LNCAP (cell line): ENCODE data around the gene TDRD1.

Experiments used
- TF ChIP-seq, protein P1 (sequence below): fragments of 450-650 bp; IDR thresholded peaks from 2 replicates; pipeline ENCODE4 v1.5.1; 2017; ENCODE audit warnings: mild to moderate bottlenecking

Gene TDRD1

DNA sequence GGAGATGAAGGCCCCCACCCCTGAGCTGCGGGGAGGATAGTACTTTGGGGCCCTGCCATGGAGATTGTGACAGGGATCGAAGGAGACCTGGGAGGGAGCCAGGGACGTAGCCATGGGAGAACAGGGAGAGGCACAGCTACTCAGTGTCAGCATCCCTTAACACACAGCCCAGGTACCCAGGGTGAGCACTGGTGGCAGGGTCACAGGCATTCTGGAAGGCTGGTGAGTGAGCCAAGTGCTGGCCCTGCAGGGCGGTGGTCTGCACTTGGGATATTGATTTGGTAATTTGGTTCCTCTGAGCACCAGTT is 99.7 kb downstream of the TDRD1 start:
- TF ChIP-seq, protein P1, sequence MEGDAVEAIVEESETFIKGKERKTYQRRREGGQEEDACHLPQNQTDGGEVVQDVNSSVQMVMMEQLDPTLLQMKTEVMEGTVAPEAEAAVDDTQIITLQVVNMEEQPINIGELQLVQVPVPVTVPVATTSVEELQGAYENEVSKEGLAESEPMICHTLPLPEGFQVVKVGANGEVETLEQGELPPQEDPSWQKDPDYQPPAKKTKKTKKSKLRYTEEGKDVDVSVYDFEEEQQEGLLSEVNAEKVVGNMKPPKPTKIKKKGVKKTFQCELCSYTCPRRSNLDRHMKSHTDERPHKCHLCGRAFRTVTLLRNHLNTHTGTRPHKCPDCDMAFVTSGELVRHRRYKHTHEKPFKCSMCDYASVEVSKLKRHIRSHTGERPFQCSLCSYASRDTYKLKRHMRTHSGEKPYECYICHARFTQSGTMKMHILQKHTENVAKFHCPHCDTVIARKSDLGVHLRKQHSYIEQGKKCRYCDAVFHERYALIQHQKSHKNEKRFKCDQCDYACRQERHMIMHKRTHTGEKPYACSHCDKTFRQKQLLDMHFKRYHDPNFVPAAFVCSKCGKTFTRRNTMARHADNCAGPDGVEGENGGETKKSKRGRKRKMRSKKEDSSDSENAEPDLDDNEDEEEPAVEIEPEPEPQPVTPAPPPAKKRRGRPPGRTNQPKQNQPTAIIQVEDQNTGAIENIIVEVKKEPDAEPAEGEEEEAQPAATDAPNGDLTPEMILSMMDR = no peak

DNA sequence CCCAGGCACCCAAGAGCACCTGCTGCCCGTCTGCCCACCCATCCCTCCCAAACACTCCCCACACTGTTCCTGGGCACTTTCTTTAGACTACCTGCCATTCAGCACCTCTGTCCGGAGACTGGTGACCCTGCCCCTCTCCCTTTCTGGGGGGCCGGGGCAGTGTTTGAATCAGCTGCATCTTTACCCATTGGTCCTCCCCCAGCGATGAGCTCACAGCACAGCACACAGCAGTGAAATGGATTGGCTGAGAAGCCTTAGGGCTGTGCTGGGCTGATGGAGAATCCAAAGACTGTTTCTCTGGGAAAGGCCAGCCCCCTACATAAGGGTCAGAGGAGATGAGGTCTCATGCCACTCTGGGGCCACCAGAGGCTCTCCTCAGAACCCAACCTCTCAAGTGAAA is 100.1 kb downstream of the TDRD1 start:
- TF ChIP-seq, protein P1 = no peak

DNA sequence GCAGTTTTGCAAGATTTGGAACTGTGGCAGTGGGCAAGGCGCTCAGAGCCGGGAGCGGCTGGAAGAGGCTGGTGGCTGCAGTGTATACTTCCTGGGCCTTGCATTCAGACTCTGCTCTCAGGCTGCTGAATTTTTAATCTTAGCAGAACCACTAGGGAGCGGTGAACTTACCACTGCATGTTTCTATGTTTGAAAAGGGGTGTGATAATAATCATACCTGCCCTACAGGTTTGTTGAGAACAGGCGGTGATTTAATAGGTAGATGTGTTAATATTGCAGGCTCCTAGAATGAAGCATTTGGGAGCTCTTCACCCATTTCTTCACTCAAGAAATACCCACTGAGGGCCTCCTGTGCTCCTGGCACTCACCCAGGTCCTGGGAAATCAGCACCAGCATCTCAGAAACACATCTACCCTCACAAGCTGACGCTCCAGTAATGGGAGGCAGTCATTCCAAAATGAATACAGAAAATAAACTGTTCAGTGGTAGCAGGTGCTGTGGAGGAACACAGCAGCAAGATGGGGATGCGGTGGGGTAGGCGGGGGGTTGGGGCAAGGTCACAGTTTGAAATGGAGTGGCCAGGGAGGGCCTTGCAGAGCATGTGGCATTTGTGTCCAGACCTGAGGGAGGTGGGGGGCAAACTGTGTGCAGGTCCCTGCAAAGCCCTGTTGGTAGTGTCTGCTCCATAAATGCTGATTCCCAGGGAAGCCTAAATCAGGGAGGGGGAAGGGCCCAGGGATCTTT is 100.9 kb downstream of the TDRD1 start:
- TF ChIP-seq, protein P1 = peak; percentile 46; the same call in 1 of the 2 replicates

DNA sequence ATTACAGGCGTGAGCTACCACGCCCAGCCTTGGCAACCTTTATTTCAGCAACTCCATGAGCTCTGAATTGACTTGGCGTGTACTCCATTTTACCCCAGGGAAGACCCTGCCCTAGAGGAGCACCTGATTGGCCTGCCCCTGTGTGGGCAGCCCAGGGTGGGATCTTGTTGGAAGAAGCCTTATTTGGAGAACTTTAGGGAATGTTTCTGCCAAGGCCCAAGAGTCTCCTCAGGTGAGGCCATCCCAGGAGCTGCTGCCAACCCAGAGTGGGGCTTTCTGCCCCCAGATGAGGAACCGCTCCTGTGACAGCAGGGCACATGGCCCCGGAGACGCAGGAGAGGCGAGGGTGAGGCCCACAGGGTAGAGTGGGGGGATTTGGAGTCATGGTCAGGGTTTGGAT is 101.9 kb downstream of the TDRD1 start:
- TF ChIP-seq, protein P1 = no peak

DNA sequence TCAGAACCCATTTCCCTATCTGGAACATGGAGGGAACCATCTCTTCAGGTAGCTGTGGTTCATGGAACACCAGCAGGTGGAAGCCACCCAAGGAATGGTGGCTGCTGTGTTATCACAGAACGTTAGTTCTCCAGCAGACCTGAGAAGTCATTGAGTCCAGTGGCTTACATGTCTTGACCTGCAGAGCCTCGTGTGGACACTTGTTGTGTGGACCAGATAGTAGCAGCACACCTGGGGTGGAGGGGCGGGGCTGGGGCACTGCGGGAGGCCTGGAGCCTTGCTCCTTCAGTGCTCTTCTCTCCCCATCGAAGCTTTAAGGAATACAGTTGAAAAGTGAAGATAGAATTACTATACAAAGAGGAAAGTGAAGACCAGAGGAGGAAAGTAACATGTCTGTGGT is 102.3 kb downstream of the TDRD1 start:
- TF ChIP-seq, protein P1 = no peak
